Thymus (tissue), 11 donors: ENCODE results near the gene WARS2. TPM values are rescaled to one million over a fixed set of nuclear protein-coding genes. Genes with fewer than 3 reads are reported as not detected.

Experiments
- DNase-seq, 9 donors: peaks; one replicate each; pipeline ENCODE4 v3.0.0-alpha.2; 2013; ENCODE audit warnings: low spot score in 9 of 9, low read depth in 6 of 9, missing footprints in 1 of 9
- H3K27ac ChIP-seq, 2 donors: one replicate each; pipeline ENCODE4 v1.5.1; 2013; ENCODE audit warnings: control low read depth in 1 of 2, low read depth in 1 of 2, low read length in 1 of 2, mild to moderate bottlenecking in 1 of 2, moderate library complexity in 1 of 2
- H3K27me3 ChIP-seq, 2 donors: one replicate each; pipeline ENCODE4 v1.5.1; 2013; ENCODE audit warnings: low read length in 1 of 2; ENCODE audit not compliant: control insufficient read depth in 2 of 2, insufficient read depth in 1 of 2
- H3K36me3 ChIP-seq, 2 donors: one replicate each; pipeline ENCODE4 v1.5.1; 2013; ENCODE audit warnings: low read length in 1 of 2, mild to moderate bottlenecking in 1 of 2, moderate library complexity in 1 of 2; ENCODE audit not compliant: control insufficient read depth in 2 of 2, insufficient read depth in 2 of 2
- H3K4me1 ChIP-seq, 2 donors: one replicate each; pipeline ENCODE4 v1.5.1; 2013; ENCODE audit warnings: low read length in 2 of 2; ENCODE audit not compliant: control insufficient read depth in 2 of 2, insufficient read depth in 2 of 2
- H3K4me3 ChIP-seq, 2 donors: one replicate each; pipeline ENCODE4 v1.5.1; 2013; ENCODE audit warnings: low read length in 2 of 2, control low read depth in 1 of 2, mild to moderate bottlenecking in 1 of 2
- H3K9me3 ChIP-seq, 2 donors: one replicate each; pipeline ENCODE4 v1.5.1; 2013; ENCODE audit warnings: low read length in 1 of 2, mild to moderate bottlenecking in 1 of 2; ENCODE audit not compliant: control insufficient read depth in 2 of 2, insufficient read depth in 1 of 2
- WGBS: extraction: QIAGEN DNeasy Blood & Tissue Kit; methylation state at CpG from one replicate; pipeline ENCODE4 v1.1.7; 2013; 5-methylcytosine and 5-hydroxymethylcytosine counted together
- polyA plus RNA-seq: library from polyadenylated mRNA; stranded (reverse); fragments of 200-250 nt; gene quantifications from one replicate; pipeline ENCODE4 v1.2.3, GENCODE V29; 2013
- total RNA-seq: library from RNA; stranded (reverse); fragments of 120-200 nt; gene quantifications from one replicate; pipeline ENCODE4 v1.2.4, GENCODE V29; 2013
- donor health status: healthy.

The WARS2 gene
- total and polyA plus RNA-seq, 2 donors: 7.7 to 8.6 TPM

DNA sequence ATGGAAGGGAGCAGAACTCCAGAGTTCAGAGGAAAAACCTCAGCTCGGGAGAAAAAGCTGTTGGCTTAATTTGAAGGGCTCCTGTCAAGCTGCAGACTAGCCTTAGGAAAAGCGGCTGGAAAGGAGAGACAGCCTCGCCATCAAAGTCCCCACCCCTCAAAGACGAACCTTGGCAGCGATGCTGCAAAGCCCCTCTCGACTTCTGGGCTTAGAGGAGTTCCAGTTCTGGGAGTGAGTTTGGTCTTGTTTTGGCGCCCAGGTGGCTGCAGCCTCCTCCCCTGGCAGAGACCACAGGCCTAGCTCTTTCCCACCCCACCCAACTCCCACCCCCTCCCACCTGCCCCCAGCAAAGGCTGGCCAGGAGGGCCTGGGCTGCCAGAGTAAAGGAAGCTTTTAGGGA is 143.2 kb downstream of the WARS2 start:
- Histone ChIP-seq H3K27me3 (peaks cover 83 to 100% of the 10 kb centered on the region in 2 donors), H3K4me3 (no peak overlapping the region), H3K9me3 (peaks cover 0 to 3% of the 10 kb centered on the region in 2 donors), H3K36me3 (no peaks in the 10 kb centered on the region), H3K4me1 (peaks cover 0 to 6% of the 10 kb centered on the region in 2 donors), H3K27ac (no peak overlapping the region)
- WGBS: 13% methylated on average over 7 of the region's 7 CpGs
- DNase-seq: no peak

DNA sequence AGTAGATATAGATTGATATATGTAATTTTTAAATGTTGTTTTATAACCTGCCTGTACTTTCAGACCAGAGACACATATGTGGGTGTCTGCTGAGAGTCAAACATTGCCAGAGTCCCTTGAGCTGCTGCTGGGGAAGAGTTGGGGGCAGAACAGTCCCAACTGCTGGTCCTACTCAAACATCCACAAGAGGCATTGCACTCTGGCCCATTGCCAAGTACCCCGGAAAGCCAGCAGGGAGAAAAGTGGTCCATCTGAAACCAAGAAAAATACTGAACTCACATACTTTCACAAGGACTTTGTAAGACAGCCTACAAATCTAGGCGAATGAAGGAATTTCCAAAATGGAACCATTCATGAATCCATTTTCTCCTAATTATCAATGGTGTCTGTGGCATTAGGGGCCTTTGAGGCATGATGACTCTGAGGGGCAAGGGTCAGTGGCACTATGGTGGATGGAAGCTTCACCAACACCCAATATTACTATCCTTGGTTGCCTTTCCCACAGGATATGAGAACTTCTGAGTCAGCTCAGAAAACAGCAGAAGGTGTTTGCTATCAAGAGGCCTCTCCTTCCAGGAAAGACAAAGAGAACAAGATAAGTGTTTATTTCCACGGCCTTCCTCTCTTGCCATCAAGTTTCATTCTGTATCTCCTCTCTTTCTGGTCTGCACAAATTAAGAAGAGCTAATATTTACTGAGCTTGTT is 145.0 kb downstream of the WARS2 start:
- no peak for DNase-seq
- H3K4me1 ChIP-seq: peaks cover 0 to 2% of the 10 kb centered on the region in 2 donors
- no peaks in the 10 kb centered on the region for H3K36me3 ChIP-seq
- H3K27ac ChIP-seq: no peak overlapping the region
- 67% methylated on average over 3 of the region's 3 CpGs for WGBS
- peaks cover 0 to 3% of the 10 kb centered on the region in 2 donors for H3K9me3 ChIP-seq
- peaks cover 88 to 100% of the 10 kb centered on the region in 2 donors for H3K27me3 ChIP-seq
- H3K4me3 ChIP-seq: no peak overlapping the region

DNA sequence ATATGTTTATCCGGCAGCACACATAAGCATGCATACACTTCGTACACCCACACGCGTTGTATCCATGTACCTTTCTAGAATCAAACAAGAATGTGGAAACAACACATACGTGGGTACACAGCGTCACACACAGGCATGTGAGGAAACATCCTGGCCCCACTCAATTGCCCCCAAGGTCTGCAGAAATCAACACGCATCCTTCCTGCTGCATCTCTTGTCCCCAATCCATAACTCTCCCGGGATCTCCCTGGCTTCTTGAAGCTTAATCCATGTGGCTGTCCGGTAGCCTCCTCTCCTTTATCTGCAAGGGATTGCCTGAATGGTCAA is 146.8 kb downstream of the WARS2 start:
- WGBS: 10% methylated on average over 9 of the region's 9 CpGs
- no peak for DNase-seq
- no peaks in the 10 kb centered on the region for H3K4me1 ChIP-seq
- H3K36me3 ChIP-seq: no peaks in the 10 kb centered on the region
- no peak overlapping the region for H3K4me3 ChIP-seq
- peaks cover 86 to 100% of the 10 kb centered on the region in 2 donors for H3K27me3 ChIP-seq
- H3K9me3 ChIP-seq: peaks cover 0 to 3% of the 10 kb centered on the region in 2 donors
- no peak overlapping the region for H3K27ac ChIP-seq

DNA sequence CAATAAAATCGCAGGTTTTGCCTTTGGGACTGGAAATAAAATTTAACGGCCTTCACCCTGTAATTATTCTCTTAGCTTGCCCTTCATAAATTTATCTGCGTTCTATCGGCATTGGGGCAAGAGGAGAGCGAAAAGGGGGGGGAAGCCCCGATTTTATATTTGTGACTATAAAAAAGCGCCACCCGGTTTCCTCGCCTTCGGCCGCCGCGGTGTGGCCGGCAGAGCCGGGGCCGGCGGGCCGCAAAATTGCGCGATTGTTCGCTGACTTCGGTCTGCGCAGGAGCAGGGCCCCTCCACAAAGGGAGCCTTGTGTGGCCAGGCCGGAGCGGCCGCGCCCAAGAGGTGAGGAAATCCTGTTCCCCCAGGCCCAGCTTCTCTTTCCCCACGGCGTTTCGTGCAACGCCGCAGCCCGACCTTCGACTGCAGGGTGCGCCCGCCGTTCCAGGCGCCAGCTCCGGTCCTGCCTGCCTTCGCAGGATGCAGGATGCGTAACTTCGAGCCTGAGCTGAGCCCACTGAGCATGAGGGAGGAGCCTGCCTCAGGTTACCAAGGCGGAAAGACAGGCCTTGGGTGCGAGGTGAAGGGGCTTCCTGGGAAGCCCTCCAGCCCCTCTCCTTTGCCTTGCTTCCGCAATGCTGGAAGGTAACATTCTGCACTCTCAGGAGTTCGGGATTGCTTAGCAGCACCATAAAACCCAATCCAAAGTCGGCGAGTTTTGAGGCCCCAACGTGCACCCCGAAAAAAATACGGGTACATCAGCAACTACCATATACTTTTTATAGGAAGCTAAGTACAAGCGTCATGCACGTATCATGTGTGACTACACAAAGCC is 147.4 kb downstream of the WARS2 start:
- H3K27me3 ChIP-seq: peaks cover 86 to 100% of the 10 kb centered on the region in 2 donors
- no peaks in the 10 kb centered on the region for H3K36me3 ChIP-seq
- no peak for DNase-seq

DNA sequence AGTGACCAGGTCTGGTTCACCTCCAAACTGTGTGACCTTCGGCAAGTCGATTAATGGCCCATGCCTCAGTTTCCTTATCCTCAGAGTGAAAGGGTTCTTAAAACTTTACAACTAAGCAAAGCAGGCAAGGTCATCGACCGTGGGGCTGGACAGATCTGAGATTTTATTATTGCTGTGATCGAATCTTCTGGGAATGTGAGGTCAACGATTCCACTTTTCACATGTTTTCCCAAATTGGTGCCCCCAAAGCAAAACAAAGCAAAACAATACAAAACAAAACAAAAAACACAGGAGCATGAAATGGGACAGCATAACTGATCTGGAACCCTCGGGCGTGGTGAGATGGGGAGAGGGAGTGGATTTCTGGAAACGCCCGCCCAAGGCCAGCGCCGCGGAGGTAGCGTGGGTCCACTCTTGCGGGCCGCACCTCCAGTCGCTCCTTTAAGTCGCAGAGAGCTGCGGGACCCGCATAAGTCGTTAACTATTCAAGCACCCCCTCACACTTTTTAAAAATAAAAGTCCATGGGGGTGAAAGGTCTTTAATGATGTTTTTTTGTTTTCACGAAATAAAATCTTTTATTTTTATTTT is 148.1 kb downstream of the WARS2 start:
- Histone ChIP-seq H3K27ac (no peak overlapping the region), H3K4me3 (no peak overlapping the region), H3K36me3 (no peaks in the 10 kb centered on the region), H3K9me3 (peaks cover 0 to 3% of the 10 kb centered on the region in 2 donors), H3K27me3 (peaks cover 91 to 100% of the 10 kb centered on the region in 2 donors), H3K4me1 (no peaks in the 10 kb centered on the region)
- WGBS: 15% methylated on average over 22 of the region's 22 CpGs
- no peak for DNase-seq

More for the DNA sequence above, 147.4 kb downstream of the WARS2 start:
- Histone ChIP-seq H3K4me1 (no peaks in the 10 kb centered on the region), H3K27ac (no peak overlapping the region), H3K9me3 (peaks cover 0 to 3% of the 10 kb centered on the region in 2 donors), H3K4me3 (no peak overlapping the region)
- 8% methylated on average over 53 of the region's 53 CpGs for WGBS

DNA sequence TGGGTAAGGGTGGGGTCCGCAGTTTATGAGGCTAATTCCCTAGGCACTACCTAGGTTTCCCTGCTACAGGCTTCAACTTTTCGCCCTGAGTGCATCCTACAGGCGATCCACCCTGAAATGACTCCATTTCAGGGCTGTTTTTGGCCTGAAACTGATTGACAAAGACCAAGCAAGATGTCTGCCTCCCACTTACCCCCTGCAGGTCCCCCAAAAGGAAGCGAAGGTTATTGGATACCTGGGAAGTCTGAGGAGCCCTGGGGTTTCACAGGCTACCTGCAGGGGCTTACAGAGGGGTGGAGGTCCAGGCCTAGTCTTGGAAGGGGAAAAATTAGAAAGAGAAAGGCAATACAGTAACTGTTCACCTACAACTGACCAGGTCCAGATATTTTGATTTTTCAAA is 149.0 kb downstream of the WARS2 start:
- Histone ChIP-seq H3K27me3 (peaks cover 95 to 100% of the 10 kb centered on the region in 2 donors), H3K36me3 (no peaks in the 10 kb centered on the region), H3K4me1 (no peaks in the 10 kb centered on the region), H3K27ac (no peak overlapping the region), H3K4me3 (no peak overlapping the region), H3K9me3 (peaks cover 0 to 3% of the 10 kb centered on the region in 2 donors)
- WGBS: 21% methylated on average over 4 of the region's 4 CpGs
- no peak for DNase-seq

DNA sequence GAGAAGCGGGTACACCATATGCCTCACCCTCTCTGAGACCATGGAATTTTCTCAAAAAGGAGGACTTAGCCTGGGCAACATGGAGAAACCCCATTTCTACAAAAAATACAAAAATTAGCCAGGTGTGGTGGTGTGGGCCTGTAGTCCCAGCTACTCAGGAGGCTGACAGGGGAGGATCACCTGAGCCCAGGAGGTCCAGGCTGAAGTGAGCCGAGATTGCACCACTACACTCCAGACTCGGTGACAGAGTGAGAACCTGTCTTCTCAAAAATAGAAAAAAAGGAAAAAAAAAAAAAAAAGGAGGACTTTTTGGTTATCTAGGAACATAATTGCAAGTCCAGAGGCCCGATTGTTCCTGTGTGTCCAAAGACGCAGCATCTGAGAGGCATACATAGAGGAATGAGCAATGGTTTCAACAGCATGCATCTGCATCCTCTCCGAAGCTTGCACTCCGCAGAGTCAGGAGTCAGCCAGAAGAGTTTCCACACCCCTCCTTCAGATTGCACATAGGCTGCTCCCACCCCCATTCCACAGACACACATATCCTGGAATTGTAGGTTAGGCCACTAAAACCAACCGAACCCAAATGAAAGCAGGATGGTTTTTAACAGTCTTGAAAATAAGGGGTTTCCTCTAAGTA is 149.8 kb downstream of the WARS2 start:
- H3K27me3 ChIP-seq: peaks cover 95 to 100% of the 10 kb centered on the region in 2 donors
- DNase-seq: no peak
- no peaks in the 10 kb centered on the region for H3K36me3 ChIP-seq
- H3K4me1 ChIP-seq: no peaks in the 10 kb centered on the region
- peaks cover 0 to 3% of the 10 kb centered on the region in 2 donors for H3K9me3 ChIP-seq
- WGBS: 31% methylated on average over 8 of the region's 8 CpGs
- H3K27ac ChIP-seq: no peak overlapping the region
- H3K4me3 ChIP-seq: no peak overlapping the region

DNA sequence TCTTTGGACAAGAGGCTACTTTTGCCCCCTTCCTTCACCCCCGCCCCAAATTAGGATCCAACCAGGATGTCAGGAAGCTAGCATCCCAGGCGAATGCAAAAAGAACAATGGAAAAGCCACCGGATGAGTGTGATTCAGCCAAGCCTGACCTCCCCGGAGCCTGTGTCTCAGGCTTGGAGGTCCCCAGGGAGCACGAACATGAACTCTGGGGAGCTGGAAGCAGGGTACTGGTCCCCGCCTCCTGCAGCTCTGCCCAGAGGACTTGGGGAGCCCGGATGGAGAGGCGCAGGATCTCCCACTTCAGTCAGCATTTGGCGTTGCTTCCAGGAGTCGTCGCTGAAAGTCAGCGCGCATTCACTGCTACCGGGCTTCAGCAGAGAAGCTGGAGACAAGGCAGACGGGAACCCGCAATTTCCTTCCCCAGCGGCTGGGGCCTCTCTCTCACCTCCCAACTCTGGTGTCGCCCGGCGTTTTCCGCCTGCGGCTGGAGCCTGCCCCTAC is 150.5 kb downstream of the WARS2 start:
- 4% methylated on average over 22 of the region's 22 CpGs for WGBS
- Histone ChIP-seq H3K36me3 (no peaks in the 10 kb centered on the region), H3K27me3 (peaks cover 95 to 100% of the 10 kb centered on the region in 2 donors), H3K4me1 (no peaks in the 10 kb centered on the region), H3K9me3 (peaks cover 0 to 3% of the 10 kb centered on the region in 2 donors), H3K27ac (no peak overlapping the region), H3K4me3 (no peak overlapping the region)
- DNase-seq: no peak
